Gastroesophageal sphincter (tissue), 4 donors: ENCODE measurements around the gene ARHGEF16. TPM values are rescaled to one million over a fixed set of nuclear protein-coding genes. Genes with fewer than 3 reads are reported as not detected.

Experiments used
- ATAC-seq: fragments of 150-250 bp; one replicate; pipeline ENCODE4 v1.9.1; 2016; ENCODE audit warnings: mild to moderate bottlenecking, moderate library complexity
- H3K27ac ChIP-seq, 4 donors: fragments of 200-600 bp; sonication (generic) in 3 of 4; 1 replicate in 3 of 4; 2 replicates in 1 of 4; pipeline ENCODE4 v1.5.1; 2016 to 2019
- H3K27me3 ChIP-seq: fragments of 200-600 bp; sonication (generic); one replicate; pipeline ENCODE4 v1.5.1; 2019
- H3K36me3 ChIP-seq, 2 donors: fragments of 200-600 bp; sonication (generic); one replicate each; pipeline ENCODE4 v1.5.1; 2019; ENCODE audit warnings: control low read depth in 1 of 2
- H3K4me1 ChIP-seq, 3 donors: fragments of 200-600 bp; sonication (generic); 1 replicate in 2 of 3; 2 replicates in 1 of 3; pipeline ENCODE4 v1.5.1; 2016 to 2019; ENCODE audit warnings: control low read depth in 2 of 3
- H3K4me3 ChIP-seq, 2 donors: fragments of 200-600 bp; sonication (generic); one replicate each; pipeline ENCODE4 v1.5.1; 2019; ENCODE audit warnings: mild to moderate bottlenecking in 1 of 2, moderate library complexity in 1 of 2
- H3K9me3 ChIP-seq, 3 donors: fragments of 200-600 bp; sonication (generic); one replicate each; pipeline ENCODE4 v1.5.1; 2017 to 2019; ENCODE audit warnings: control low read depth in 2 of 3
- CTCF ChIP-seq, 4 experiments: fragments of 200-600 bp in 2 of 4; fragments of 450-650 bp in 2 of 4; sonication (generic) in 1 of 4; IDR thresholded peaks; one replicate each; pipeline ENCODE4 v1.5.1; 2017 to 2019; ENCODE audit warnings: antibody characterized with exemption in 4 of 4, mild to moderate bottlenecking in 2 of 4, moderate library complexity in 2 of 4
- EP300 ChIP-seq: sonication (generic); formaldehyde crosslinking; IDR thresholded peaks from one replicate; pipeline ENCODE4 v1.6.1; 2017; ENCODE audit warnings: antibody characterized with exemption, mild to moderate bottlenecking
- POLR2A ChIP-seq, 2 donors: fragments of 450-650 bp; IDR thresholded peaks; one replicate each; pipeline ENCODE4 v1.6.1; 2017; ENCODE audit warnings: antibody characterized with exemption in 2 of 2, mild to moderate bottlenecking in 2 of 2, moderate library complexity in 1 of 2
- POLR2AphosphoS5 ChIP-seq: sonication (generic); formaldehyde crosslinking; IDR thresholded peaks from one replicate; pipeline ENCODE4 v1.6.1; 2017; ENCODE audit warnings: antibody characterized with exemption
- whole genome bisulfite sequencing, 2 donors: methylation state at CpG; one replicate each; pipeline ENCODE4 v1.1.5; 2018; ENCODE audit warnings: low coverage in 1 of 2; 5-methylcytosine and 5-hydroxymethylcytosine counted together
- total RNA-seq, 4 donors: library from RNA; depleted of rRNA; stranded (reverse); fragments of >200 nt; gene quantifications; one replicate each; pipeline ENCODE4 v1.1.0, GENCODE V29; 2016

ARHGEF16 gene
- total RNA-seq, 4 donors from 2014 or later = 0.54 to 2.3 (median 0.87) TPM

DNA sequence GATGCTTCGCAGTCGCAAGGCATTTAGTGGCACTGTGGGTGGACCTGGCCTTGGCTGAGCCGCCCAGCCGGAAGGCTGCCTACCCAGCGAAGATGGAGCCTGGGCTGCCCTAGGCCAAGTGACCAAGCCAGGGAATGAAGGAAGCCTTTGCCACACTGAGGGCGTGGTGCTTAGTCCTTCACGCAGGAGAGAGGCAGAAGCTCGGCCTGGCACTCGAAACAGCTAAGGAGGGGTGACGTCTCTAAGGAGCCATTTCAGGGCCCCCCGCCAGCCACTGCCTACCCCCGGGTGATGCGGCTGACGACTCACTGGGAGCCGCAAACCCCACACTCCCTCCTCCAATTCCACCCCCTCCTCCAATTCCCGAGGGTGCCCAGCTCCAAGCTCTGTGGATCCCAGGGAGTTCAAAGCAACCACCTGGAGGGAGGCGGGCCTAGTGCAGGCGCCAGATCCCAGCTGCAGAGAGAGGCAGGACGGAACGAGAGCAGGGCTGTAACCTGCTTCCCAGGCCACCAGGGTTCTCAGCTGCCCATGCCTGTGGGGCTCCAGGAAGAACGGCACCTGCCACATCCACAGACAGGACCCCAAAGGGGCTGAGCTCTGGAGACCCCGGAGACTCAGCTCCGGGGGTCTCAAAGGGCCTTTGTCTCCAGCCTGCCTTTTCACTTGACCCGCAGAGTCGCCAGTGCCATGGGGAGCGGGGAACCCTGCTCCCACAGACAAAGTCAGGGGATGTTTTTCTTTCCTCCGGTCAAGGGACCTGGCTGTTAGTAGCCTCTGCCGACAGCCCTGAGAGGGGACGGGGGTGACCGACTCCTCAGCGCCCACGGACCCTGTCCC lies 75.8 kb downstream of the ARHGEF16 start:
- no peak for ATAC-seq
- H3K4me3 ChIP-seq = peak overlapping the region; percentile 33 to 77

More for the DNA sequence above, 75.8 kb downstream of the ARHGEF16 start:
- Histone ChIP-seq H3K27ac (peak overlapping the region in 3 of 4 donors; percentile 73 to 84 (median 74)), H3K27me3 (peaks cover 59% of the 10 kb centered on the region), H3K36me3 (no peaks in the 10 kb centered on the region), H3K9me3 (no peaks in the 10 kb centered on the region), H3K4me1 (peaks cover 0 to 34% (median 10%) of the 10 kb centered on the region in 3 donors)
- WGBS, 2 donors = 0% methylated on average over 1 of the region's 32 CpGs; no CpG with 5 or more reads in 1 of the 2 donors
- TF ChIP-seq POLR2A (IDR thresholded peaks at IDR 0.05) = no peak
- no peak for TF ChIP-seq CTCF (IDR thresholded peaks at IDR 0.05)
- no peak for TF ChIP-seq POLR2AphosphoS5
- no peak for TF ChIP-seq EP300

Other genes with a start within 250 kb of the ARHGEF16 start
- gene MEGF6, start 156.8 kb downstream of the ARHGEF16 start, total RNA-seq = 10 to 100 TPM in 2 of 4 donors, 1 to 10 TPM in 2; 4.7 to 15.5 (median 10.8) TPM
- 10 to 100 TPM; 38.2 to 52.1 (median 46.6) TPM for gene TPRG1L, start 170.3 kb downstream of the ARHGEF16 start, total RNA-seq
- 10 to 100 TPM; 10.3 to 21.7 (median 14.5) TPM for gene WRAP73, start 195.4 kb downstream of the ARHGEF16 start, total RNA-seq
- gene TP73, start 197.9 kb downstream of the ARHGEF16 start, total RNA-seq = under 1 TPM in 2 of 4 donors, not detected in 2; 0.19 to 0.22 TPM